Inflammatory macrophage treated with lipopolysaccharide for 1 hour (primary cell): Measurements from ENCODE around the gene KCNN3.

Source experiments
- DNase-seq, 2 donors: peaks; one replicate each; pipeline ENCODE4 v3.0.0-alpha.2; 2020 to 2022

KCNN3 gene

DNA sequence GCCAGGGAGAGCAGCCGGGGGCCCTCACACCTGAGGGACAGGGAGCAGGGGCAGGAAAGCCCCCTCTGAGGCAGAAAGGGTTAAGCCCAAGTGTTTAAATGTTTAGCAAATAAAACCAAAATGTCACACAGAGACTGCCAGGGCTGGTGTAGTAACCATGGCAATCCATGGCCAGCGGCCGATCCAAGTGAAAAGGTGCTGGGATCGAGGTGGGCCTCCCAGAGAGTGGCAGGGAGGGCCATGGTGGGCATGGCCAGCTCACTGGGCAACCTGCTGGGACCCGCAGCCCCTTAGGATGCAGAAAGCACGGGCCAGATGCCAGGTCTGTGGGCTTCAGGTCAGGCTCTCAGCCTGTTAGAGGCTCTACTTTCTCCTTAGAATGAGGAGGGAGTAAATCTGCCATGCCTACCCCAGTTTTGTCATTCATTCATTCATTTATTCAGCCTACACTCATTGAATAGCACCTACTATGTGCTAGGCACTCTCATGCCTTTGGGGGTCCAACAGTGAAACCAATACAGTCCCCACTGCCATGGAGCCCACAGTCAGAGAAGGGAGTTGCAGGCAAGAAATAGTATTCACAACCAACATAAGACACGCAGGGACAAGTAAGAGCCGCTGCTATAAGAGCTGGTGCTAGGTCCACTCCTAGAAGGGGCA, 56.1 kb downstream of the KCNN3 start:
- DNase-seq: no peak

DNA sequence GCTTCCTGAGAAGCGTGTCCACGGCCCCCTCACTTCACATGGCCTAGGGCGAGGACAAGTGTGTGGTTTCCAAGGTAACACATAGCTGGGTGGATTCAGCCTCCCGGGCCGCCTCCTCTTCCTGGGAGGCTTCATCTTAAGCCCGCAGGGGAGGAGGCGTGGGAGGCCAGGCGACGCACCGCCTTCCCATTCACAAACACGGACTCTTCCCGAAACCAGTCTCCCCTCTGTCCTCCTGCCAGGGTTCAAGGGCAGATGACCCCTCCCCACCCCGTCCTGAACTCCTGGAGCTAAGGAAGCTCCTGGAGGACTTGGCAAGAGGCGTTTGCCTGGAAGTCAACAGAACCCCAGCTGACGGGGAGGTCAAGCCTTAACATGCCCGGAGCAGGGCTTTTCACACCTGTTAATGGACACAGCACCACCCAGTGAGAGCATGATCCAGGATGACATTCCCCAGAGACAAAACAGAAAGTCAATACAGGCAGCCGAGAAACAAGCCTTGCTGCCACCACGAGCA, 56.7 kb downstream of the KCNN3 start:
- no peak for DNase-seq

DNA sequence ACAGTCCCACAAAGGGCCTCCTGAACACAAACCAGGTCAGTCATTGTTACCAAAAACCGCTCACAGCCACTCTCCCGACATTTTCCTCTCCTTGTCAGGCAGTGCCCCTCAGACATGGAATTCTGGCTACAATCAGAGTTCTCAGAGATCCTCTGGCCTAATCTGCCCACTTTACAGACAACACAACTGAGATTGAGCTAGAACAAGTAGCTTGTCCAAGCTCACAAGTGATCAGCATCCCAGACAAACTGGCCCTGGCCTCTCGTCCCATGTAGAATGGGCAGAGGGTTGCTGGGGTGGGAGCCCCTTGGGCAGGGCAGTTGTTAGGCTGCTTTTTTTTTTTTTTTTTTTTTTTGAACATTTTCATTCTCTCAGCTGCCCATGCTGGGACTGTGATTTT, 57.2 kb downstream of the KCNN3 start:
- DNase-seq: no peak

DNA sequence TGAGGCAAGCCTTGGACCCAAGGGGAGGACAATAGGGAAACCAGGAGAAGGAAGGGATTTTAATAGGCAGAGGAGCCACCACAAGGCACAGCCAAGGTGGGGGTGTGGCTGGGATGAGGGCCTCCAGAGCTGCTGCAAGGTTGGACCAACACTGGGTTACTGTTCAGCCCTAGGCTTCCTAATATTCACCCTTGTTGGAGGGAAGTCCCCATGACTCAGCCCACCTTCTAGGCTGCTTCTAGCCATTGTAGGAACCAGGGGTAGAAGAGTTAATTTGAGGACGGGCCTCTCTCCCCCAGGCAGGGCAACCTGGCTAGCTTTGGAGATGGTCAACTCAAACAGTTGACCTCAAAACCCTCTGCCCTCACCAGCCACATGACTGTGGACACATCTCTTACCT, 59.5 kb downstream of the KCNN3 start:
- DNase-seq: peak in 1 of 2 donors; percentile 16

DNA sequence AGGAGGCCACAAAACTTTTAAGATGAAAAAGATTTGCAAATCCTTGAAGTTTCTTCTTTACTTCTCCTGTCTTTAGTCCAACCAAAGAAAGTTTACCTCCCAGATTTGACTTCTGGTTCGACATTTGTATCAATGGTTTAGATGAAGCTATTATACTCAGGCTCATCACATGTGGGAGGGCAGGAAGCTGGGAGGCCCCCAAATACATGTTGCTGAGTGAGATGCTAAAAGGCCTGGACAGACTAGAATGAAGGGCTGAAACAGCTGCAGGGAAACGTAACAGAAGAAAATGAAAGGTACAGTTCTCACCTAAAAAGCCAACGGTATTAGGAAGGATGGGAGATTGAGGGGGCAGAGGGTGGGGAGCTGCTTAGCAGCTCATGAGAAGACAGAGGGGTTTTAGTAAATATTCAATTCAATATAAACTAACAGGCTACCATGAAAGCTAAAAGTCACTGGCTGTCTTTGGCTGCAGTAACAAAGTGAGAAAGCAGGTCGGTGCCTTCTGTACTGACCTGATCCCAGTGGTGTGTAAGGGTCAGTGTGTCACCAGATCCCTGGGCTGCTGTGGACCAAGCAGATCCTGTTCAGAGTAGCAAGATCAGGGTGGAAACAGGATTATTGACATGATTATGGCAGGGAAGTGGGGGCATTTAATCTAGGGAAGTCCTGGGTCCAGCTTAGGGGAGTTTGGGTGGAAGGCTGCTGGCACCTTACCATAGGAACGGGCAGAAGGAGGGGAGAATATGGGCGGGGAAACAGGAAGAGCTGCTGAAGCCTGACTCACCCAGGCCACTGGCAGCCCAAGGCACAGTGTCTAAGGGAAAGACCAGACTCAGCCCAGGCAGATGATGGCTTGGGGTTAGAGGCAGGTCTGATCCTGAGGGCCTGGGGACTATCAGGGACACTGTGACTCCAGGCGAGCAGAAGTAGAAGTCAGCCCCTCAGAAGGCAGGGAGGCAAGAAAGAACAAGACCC, 60.4 kb downstream of the KCNN3 start:
- DNase-seq: peak; percentile 17 to 28

DNA sequence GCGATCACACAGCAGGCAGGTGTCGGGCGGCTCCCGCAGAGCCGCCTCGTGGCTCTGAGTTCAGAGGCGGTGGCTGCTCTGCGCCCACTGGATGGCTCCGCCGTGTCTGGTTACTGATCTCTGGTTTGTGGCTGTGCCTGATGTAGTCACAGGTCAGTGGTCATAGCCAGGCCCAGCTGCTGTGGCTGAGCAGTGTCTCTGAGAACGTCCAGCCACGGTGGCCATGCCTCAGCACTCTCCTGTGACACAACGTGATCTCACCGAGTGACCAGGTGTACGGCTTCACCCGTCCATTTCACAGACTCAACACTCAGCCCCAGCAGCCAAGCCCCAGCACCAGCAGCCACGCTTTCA, 61.2 kb downstream of the KCNN3 start:
- DNase-seq: no peak

DNA sequence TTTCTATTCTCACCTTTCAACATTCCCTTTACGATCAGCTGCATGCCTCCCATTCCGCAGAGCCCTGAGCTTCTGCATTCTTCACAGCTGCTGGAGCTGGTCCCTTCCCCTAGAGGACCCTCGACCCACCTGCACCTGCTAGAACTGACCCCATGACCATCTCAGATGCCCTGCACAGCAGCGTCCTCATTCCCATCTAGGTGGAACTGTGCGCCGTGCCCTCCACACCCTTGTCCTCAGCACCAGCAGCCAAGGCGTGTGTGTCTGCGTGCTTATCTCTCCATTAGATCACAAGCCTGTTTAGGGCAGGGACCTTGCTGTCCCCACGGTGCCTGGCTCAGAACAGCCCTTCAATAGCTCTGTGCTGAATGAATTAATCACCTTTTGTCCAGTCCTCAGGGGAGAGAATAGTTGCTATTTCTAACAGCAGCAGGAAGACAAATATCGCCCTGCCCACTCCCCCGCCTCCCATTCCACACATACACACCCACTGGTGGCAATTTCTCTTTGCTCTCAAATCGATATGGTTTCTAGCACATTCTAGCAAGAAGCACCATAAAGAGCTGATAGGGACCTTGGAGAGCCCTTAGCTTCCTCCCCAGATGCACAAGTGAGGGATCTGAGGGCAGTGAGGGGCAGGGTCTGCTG, 61.7 kb downstream of the KCNN3 start:
- DNase-seq: no peak

DNA sequence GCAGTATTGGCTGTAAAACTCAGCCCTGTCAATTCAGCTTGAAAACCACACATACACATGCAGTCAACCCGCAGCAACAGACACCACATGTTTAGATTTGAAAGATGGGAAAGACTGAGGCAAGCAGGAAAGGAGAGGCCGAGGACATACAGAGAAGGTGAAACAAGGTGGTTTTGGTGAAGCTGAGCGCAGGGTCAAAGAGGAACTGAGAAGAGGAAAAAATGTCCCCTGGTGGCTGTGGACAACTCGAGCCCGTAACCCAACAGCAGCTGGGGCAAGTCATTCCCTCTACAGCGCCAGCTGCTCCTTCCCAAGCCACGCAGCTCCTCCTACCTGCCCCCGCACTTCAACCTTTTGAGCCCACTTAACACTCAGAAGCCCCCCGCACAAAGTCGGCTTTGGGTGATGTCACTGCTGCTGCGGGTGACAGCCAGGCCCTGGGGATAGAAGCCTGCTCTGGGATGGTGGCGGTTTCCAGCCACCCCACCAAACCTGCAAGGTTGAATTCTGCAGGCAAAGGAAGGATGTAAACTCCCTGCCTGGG, 63.0 kb downstream of the KCNN3 start:
- DNase-seq: no peak

DNA sequence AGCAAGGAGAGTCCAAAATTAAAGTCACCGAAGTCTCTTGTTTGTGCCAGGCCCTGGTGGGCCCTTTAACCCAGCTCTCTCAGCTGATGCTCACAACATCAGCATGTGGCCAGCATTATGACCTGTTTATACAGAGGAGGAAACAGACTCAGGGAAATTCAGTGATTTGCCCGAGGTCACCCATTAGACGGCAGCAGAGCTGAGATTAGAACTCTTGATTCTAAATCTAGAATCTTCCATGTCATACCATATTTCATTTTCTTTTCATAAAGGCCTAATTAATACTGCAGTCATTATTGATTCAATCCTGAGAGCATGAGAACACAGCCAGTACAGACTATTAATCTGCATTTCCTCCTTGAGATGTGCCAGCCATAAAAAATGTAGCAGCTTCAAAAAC, 63.7 kb downstream of the KCNN3 start:
- no peak for DNase-seq

DNA sequence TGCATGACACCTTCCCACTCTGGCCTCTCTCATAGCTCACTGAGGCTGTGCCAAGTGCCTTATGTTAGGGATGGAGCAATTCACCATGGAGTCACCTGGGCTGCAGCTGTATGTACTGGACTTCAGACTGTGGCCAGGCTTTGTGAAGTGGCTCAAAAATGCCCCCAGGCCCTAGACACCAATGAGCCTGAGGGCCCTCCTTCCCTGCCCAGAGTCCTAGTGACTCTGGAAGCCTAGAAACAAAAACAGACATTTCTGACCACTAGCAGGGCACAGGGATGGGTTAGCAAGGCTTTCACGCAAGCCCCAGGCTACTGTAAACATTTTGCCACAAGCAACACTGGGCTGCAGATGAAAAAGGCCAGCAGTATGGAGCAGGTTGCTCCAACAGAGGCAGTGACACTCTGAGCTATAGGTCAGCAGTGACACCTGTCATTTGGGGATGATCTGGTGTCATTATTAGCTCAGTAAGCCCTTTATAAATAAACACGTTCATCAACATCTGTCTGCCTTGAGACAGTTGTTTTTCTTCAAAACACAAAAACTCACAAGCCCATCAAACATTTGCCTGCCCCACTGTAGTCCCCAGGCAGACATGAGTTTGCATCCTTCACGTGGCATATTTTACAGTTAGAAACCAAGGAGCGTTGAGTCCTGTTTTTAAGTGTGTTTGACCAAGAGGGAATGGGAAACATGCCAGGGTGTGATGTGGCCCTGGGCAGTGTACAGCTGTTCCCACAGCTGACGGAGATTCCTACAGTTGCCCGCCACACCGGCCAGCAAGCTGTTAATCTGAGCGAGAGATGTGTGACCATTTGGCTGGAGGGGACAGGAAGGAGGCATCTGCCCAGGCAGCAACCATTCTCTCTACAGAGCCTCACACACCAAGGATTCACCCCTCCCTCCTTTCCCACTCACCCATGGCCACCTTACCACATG, 66.8 kb downstream of the KCNN3 start:
- no peak for DNase-seq

DNA sequence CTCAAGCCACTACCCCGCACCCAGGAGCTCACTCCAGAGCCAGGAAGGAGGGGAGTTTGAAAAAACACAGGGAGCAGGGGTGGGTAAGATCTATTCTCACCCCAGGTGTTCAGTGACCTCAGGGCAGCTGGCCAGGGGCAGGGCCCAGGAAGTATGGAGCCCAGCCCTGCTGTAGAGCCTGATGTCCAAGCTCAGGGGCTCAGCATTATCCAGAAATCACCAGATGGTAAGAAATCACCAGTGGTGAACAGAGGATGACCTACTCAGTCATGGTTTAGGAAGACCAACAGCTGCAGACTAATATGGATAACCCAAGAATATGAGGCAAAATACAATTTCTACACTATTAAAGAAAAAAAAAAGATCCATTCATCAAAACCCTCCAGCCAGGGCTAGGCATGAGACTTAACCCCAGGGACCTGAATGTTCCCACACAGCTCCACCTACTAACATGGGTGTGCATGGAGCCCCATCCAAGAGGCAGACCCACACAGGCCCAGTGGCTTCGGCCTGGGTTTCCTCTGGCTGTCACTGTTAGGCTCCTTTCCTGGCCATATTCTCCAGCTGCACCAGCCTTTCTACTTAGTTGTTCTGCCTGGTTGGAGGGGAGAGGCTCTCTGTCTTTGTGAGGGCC, 67.6 kb downstream of the KCNN3 start:
- no peak for DNase-seq

DNA sequence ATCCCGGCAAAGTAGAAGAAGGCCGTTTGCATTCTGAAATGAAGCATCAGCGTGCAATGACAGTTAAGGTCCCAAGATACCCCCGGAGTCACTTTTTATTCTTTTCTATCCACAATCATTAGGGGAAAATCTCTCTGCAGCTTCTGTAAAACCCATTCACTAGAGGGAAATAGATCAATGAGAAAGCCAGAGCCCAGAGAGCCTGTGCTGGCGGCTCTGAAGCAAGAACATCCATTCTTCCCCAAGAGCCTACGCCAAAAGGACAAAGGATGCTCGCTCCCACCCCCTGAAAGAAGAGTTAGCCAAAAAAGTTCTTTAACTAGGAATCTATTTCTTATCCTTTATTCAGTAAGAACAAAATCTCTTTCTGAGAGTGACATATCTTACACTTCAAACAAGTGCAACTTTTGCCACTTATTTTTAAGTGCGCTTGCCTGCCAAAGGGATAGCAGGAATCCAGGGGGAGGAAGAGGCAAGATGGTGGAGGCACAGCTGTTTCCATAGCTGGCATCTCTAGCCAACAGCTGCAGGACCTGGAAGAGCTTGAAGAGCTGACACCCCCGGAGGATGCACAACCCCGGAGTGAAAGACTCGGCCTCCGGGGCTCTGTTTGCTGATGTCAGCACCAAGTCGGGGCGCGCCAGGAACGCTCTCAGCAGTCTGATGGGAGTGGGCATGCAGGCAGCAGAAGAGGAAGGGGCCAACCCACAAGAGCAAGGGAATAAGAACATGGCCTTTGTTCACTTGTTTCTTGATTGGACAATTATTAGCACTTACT, 68.7 kb downstream of the KCNN3 start:
- DNase-seq: no peak

DNA sequence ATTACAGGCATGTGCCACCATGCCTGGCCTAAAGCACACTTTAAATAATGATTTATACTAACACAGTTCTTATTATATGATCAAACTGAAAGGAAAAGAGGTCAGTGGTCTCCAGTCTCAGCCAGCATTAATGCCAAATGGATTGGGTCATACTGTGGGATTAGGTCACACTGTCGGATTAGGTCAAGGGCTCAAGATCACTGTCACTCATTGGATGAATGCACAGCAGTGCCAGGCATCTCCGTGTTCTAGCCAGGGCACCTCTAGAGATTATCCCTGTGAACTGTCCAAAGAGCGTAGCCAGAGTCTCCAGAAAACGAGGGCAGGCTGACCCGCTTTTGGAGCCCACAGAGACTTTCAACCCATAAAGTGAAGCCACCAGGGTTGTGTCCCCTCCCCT, 70.9 kb downstream of the KCNN3 start:
- no peak for DNase-seq

DNA sequence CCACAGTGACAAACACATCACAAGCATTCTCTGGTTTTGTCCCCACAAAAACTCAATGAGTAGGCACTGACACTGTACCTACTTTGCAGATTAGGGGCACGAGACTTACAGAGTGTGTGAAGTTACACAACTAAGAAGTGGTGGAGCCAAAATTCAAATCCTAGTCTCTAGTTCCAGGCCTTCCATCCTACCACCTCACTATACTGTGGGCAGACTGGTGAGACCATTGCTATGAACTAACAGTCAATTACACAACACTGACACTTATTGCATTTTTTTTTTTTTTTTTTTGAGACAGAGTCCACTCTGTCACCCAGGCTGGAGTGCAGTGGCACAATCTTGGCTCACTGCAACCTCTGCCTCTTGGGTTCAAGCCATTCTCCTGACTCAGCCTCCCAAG, 71.4 kb downstream of the KCNN3 start:
- peak; percentile 5 to 43 for DNase-seq

DNA sequence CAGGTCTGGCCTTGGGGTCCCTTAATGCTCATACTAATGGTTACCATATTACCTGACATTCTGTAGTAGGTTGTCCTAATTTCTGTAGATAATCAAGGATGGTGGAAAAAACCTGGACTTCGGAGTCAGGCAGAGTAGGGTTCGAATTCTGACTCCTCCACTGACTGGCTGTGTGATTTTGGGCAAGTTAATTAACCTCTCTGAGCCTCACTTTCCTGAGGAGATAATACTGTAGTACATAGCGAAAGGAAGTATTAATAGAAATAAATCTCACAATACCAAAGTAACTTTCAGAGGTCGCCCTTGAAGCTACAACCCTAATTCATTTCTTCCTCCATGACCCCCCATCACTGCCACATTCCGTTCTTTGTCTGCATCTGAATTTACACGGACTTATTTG, 72.9 kb downstream of the KCNN3 start:
- DNase-seq: no peak

DNA sequence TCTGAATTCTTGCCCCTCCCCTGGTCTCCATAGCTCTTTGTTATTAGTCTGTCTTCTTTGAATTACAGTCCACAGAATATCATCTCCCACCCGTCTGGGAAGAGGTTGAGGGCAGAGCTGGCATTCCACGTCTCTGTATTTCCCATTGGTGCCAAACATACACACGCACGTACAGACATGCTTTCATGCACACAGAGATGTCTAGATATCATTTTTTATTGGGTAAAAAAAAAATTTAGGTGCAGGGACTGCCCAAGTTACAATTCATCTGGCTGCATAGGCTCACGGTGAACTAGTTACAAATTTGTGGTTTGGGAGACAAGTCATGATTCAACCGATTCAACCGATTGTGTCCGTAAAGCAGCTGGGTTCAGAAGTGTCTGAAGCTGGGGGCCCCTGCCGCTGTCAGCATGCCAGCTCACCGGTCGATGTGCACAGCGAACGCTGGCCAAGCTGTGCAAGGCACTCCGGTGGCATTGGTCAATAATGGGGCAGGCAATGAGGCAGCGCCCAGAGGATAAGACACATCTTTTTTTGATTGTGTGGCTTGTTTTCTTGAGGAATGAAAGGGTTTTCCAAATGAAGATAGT, 73.7 kb downstream of the KCNN3 start:
- DNase-seq: no peak

DNA sequence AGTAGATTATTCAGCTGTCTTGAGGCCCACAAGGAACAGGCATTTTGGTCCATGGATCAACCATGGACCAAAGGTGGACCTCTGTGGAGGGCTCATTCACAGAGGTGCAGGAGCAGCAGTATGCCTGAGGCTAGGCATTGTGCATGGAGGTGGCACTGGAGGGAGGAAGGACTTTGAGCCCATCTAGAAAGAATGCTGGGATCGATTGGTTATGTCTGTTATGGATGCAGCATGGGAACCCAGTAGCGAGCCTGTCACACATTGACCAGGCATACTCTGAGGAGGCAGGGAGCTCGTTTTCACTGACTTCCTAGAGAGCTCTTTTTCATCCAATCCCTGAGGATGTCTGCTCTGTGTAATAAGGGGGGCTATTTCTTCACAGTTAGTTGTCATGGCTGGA, 75.5 kb downstream of the KCNN3 start:
- no peak for DNase-seq

DNA sequence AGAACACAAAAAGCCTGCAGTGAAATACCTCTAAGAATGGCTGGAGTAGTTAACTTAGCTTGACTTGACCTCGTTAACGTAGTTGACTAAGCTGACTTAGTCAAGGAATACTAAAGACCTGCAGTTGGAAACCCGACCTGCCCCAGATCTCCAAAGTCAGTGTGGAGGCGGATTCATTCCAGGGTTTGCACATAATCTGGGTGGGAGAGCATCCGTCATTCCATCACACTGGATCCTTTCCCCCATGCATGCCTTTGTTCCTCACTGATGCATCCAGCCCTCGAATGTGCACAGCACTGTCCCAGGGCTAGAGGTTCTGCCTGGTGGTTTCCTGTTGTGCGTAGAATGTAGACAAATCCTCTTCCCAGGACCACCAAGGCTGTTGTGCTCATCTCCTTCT, 76.4 kb downstream of the KCNN3 start:
- DNase-seq: no peak

DNA sequence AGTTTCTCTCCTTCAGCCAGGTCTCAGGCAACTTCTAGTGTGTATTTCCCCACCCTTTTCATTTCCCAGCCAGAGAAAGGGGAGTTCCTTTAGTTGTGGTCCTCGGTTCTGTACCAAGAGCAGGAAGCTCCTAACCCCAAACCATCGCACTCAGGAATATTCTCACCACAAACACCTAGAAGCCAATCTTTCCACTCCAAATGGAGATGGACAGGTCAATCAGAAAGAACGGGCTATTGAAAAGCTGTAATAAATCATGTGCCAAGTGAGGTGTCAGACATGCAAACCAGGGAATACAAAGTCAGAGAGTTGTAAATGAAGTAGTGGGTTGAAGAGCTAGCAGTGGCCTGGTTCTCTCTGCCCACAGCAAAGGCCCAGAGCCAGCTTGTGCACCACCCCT, 77.2 kb downstream of the KCNN3 start:
- DNase-seq: no peak
